Head of caudate nucleus (tissue), 42 donors: ENCODE measurements around the gene METTL21C.

Source experiments
- DNase-seq, 42 donors: peaks; one replicate each; pipeline versions ENCODE4 v3.0.0 to v3.0.0-alpha.2; 2020 to 2021; ENCODE audit warnings: mixed read lengths in 7 of 42
- intact Hi-C: fragments of 100-400 bp; cut with DNase I; formaldehyde crosslinking; loops from one replicate; pipeline ENCODE4 v1.15.0; 2022

Gene METTL21C

DNA sequence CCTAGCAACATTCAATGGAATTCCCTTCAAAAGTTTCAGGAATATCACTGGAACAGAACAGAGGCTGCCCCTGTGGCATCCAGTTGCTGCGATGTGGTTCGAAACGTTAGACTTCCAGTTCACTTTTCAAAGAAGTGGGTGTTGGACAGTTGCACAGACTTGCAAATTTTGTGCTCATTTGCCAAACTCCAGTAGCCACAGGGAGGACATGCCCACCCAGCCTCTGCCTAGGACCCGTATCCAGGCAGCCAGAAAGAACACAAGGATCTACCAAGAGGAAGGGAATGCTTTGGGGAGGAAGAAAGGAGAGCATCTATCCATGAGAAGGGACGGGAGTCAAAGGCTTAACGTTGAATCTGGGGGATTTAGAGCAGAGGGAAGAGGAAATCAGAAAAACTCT lies at the start of gene METTL21C:
METTL21C (minus strand) TSS at position 108 of the 400 bp plus-strand sequence. CDS start 546 bp downstream, outside the sequence.
- no peak for DNase-seq
- intact Hi-C loops: no loop called here

DNA sequence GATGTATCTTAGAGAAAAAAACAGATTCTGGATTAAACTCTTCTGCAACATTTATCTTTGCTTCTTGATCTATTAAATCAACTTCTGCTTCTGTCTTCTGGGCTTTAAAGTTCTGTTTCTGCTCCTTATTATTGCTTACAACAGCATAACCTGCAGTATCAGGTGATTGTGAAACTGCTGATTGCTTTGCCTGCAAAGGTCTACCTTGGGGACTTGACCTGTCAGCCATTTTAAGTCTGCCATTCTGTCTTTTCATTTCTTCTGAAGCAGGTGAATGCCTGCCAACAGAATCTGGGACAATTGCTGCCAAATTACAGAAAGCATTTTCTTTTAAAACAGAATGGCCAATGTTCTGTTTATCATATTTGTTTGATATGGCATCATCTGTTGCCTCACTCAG lies 47.7 kb upstream of the METTL21C start:
- DNase-seq: no peak
- intact Hi-C loops: no loop called here

DNA sequence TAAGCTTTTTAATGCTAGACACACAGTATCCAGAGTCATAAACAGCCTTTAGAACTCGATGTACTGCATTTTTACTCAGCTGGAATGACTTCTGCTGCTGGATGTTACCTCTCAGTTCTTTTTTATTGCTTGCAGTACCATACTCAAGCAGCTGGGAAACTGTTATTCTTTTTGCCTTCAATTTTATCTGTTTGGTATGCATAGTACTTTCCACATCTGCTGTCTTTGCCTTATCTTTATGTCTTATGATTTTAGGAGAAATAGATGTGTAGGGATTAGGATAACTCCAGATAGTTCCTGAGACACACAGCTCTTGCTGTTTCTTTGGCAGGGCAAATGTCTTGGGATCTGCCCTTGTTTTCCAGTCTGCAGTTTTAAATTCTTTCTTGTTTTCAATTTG lies 47.3 kb upstream of the METTL21C start:
- no peak for DNase-seq
- intact Hi-C loops: no loop called here

- intact Hi-C loops: loop anchor here (5.0 kb wide), 1 partner anchor 147 kb away; no protein-coding TSS in a partner anchor
- DNase-seq: no peak
These were observed 34.9 kb upstream of the METTL21C start for GRCh38 chr13:102729560-102730270.

- no peak for DNase-seq
- intact Hi-C loops: loop anchor here (5.0 kb wide), 1 partner anchor 144 kb away; no protein-coding TSS in a partner anchor
These were observed 31.6 kb upstream of the METTL21C start for GRCh38 chr13:102726430-102726829.

DNA sequence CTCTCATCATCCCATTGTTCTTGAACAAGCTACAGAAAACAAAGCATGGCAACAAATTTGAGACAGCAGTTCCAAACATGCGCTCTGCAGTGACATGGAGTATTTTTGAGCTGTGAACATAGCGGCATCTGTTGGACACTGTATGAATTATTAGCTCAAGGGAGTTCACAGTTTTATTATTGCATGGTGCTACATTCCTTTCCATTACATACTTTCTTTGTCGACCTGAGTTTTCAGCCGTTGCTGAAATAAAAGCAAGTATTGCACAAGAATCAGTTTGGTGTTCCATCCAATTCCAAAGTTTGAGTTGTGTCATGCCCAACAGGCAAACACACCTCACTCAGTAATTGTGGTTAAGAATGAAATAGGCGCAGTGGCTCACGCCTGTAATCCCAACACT lies 30.1 kb upstream of the METTL21C start:
- intact Hi-C loops: loop anchor here (2.0 to 5.0 kb wide), 2 partner anchors 132 to 143 kb away; no protein-coding TSS in a partner anchor
- DNase-seq: peak in 25 of 42 donors; percentile 5 to 77 (median 26)

DNA sequence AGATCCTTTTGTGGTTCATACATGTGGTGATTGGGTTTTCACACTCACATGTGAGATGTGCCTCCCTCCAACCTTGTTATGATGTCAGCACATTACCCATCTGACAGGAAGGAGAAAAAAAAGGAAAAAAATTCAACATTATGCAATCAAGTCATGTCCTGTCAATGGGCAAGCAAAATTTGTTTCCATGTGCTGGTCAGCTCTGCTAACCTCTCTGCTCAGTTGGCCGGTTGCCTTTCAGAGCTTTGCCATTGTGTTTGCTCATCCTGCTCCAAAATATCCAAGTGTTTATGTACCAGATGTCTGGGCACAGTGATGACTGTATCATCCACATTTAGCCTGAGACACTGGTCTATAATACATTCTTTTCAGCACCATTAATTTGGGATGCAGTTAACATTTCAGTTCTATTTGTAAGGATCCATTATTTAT lies 27.0 kb upstream of the METTL21C start:
- peak; percentile 17 to 94 (median 78) for DNase-seq
- intact Hi-C loops: no loop called here

DNA sequence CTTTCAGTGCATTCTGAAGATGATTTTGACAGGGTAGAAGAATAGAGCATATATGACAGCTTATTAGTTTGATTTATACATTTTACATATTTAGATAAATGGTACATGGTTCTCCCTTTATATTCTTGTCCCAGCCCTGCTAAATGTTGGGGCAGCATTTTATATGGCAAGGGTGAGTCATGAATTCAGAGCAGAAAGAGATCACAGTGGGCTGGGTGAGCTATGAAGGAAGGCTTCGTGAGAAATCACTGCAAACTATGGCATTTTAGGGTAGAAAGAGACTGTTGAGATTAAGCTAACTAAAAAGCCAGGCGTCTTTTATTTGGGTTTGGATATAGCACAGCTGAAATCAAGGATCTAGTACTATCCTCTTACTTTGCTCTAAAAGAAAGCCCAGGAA lies 23.9 kb upstream of the METTL21C start:
- intact Hi-C loops: no loop called here
- DNase-seq: no peak

GRCh38 chr13:102715447-102715846 lies 20.6 kb upstream of the METTL21C start:
- DNase-seq: no peak
- intact Hi-C loops: no loop called here

- DNase-seq: no peak
- intact Hi-C loops: no loop called here
These were observed 15.4 kb upstream of the METTL21C start for GRCh38 chr13:102710261-102710679.

- intact Hi-C loops: no loop called here
- DNase-seq: no peak
These were observed 14.7 kb upstream of the METTL21C start for GRCh38 chr13:102709536-102709935.

DNA sequence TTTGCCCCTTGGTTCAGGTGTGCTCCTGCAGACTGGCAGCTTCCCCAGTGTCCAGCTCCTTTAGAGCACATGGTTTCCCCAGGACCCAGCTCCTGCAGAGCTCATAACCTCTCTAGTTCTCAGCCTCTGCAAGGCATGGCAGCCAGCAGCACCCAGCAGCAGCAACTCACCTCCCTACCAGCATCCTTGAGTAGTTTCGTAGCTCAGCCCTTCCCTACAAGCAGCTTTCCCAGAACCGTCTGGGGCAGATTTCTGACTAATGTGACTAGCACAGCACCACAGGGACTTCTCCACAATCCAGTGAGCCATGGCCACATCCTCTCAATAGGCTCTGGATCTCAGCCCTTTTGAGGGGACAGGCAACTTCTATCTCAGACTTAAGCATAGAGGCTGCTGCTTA lies 14.1 kb upstream of the METTL21C start:
- intact Hi-C loops: no loop called here
- DNase-seq: no peak

GRCh38 chr13:102708211-102708610 lies 13.4 kb upstream of the METTL21C start:
- DNase-seq: no peak
- intact Hi-C loops: no loop called here

DNA sequence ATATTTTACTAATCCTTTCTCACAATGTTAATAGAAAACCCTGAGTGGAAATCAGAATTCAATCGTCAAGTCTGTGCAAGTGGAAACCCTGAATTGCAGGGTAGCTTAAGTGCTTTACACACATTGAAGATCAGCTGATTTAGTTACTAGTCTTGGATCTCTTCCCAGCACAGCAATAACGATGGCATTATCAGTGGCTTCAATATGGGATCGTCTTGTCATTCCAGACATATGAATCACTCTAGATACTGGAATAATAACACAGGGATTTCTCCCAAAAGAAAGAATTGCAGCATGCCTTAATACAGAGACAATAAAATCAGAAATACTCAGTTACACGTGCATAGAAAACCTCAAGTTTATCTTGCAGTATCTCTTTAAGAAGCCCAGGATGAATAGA lies 12.6 kb upstream of the METTL21C start:
- intact Hi-C loops: no loop called here
- DNase-seq: peak in 3 of 42 donors; percentile 10 to 36 (median 19)

DNA sequence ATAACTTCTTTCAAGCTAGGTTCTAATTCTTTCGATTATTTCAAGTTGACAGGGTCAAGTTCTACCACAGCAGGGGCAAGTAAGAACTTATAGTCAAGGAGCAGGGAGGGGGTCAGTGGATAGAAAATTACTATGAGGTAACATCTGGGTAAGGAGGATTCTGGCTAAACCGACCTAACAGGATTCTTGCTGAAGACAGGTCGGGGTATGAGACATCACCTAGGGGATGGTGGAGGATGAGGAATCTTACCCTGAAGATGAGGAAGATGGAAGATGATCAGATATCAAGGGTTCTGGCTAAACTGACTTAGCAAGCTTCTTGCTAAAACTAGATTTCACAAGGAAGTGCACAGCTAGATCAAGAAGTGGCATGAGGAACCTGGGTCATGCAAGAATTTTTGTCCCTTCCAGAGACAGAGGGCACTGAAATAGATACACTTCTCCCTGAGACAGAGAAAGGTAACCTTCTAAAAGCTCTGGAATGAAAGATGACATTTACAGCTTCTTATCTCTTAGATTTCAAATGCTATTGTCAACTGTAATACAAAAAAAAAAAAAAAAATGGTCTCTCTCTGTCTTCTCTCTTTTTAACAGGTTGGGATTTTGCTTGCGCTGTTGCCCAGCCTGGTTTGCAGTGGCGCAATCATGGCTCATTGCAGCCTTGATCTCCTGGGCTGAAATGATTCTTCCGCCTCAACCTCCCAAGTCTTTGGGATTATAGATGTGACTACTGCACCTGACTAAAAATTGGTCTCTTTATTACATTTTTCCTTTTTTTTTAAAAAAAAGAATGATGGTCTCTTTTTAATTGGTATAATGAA lies 9.6 kb upstream of the METTL21C start:
- intact Hi-C loops: no loop called here

GRCh38 chr13:102703726-102704035 lies 8.8 kb upstream of the METTL21C start:
- intact Hi-C loops: no loop called here
- DNase-seq: no peak

More for the DNA sequence above, 9.6 kb upstream of the METTL21C start:
- no peak for DNase-seq

GRCh38 chr13:102702965-102703725 lies 8.3 kb upstream of the METTL21C start:
- DNase-seq: no peak
- intact Hi-C loops: no loop called here

GRCh38 chr13:102701331-102701730 lies 6.5 kb upstream of the METTL21C start:
- intact Hi-C loops: no loop called here

More at GRCh38 chr13:102701331-102701730, 6.5 kb upstream of the METTL21C start:
- no peak for DNase-seq
